K562 (cell line): ENCODE results near the gene PCID2. TPM values are rescaled to one million over a fixed set of nuclear protein-coding genes. Genes with fewer than 3 reads are reported as not detected.

Source experiments
- ATAC-seq: fragments of 200-7000 bp; cut with Tn5 transposase; 3 replicates; pipeline ENCODE4 v1.9.1; 2020; ENCODE audit warnings: moderate library complexity
- BruUV-seq: library from RNA; stranded (reverse); fragments of 400-500 nt; replicated peaks from 2 replicates; lab custom pipeline; 2021; lab: Mats Ljungman, UMichigan
- CTCF ChIA-PET: fragments of 300-600 bp; formaldehyde crosslinking; extraction: SDS; loops from one replicate; lab custom pipeline; 2021; ENCODE audit warnings: low intra/inter-chr PET ratio; lab: Yijun Ruan, JAX
- POLR2A ChIA-PET: fragments of 300-600, 350-650 bp; sonication (Branson Sonifier 250); formaldehyde crosslinking; extraction: SDS; loops from one replicate; lab custom pipeline; 2021; ENCODE audit warnings: antibody characterized with exemption, inconsistent platforms; lab: Yijun Ruan, JAX
- DNase-seq, 4 experiments: peaks; one replicate each; pipeline versions ENCODE4 v3.0.0 to v3.0.0-alpha.2; 2011 to 2018; ENCODE audit warnings: low spot score in 3 of 4, mixed read lengths in 3 of 4; ENCODE audit errors: extremely low read depth in 1 of 4
- FAIRE-seq: peaks from 2 replicates; lab custom pipeline; 2011; peaks lifted over from hg19 to GRCh38; lab: Jason Lieb, UNC
- H2AFZ ChIP-seq: 2 replicates; pipeline ENCODE4 v1.6.0; 2011; ENCODE audit warnings: low read depth, low read length, control low read depth, inconsistent platforms
- H3K27ac ChIP-seq: fragments of 200-600 bp; 3 replicates; pipeline ENCODE4 v1.8.0; 2011; ENCODE audit warnings: low read depth, mild to moderate bottlenecking, control low read depth, inconsistent platforms, low read length, moderate library complexity, mixed read lengths; ENCODE audit errors: extremely low read depth
- H3K27me3 ChIP-seq, 2 experiments: fragments of 300-600 bp in 1 of 2; 2 replicates in 1 of 2; 3 replicates in 1 of 2; pipeline versions ENCODE4 v1.6.0 to v1.8.0; 2011; ENCODE audit warnings: inconsistent platforms in 2 of 2, low read length in 2 of 2, mild to moderate bottlenecking in 1 of 2, mixed read lengths in 1 of 2, moderate library complexity in 1 of 2; ENCODE audit not compliant: control insufficient read depth in 2 of 2, insufficient read depth in 2 of 2
- H3K36me3 ChIP-seq: fragments of 300-600 bp; 3 replicates; pipeline ENCODE4 v1.8.0; 2011; ENCODE audit warnings: mild to moderate bottlenecking, low read length, inconsistent platforms; ENCODE audit not compliant: control insufficient read depth, insufficient read depth
- H3K4me1 ChIP-seq, 2 experiments: fragments of 200-600 bp in 1 of 2; replicated peaks in 1 of 2; 2 replicates in 1 of 2; 3 replicates in 1 of 2; pipeline versions ENCODE4 v1.5.1 to v1.8.0; 2011; ENCODE audit warnings: inconsistent platforms in 2 of 2, low read length in 2 of 2, mild to moderate bottlenecking in 1 of 2, mixed read lengths in 1 of 2, moderate library complexity in 1 of 2; ENCODE audit not compliant: control insufficient read depth in 2 of 2, insufficient read depth in 2 of 2
- H3K4me2 ChIP-seq: 2 replicates; pipeline ENCODE4 v1.6.1; 2011; ENCODE audit warnings: low read length, control low read depth, inconsistent platforms, mixed read lengths; ENCODE audit not compliant: insufficient read depth
- H3K4me3 ChIP-seq: fragments of 200-600 bp; sonication (generic), shearing (Covaris generic); 2 replicates; pipeline ENCODE4 v1.5.1; 2016; ENCODE audit warnings: control low read depth, inconsistent platforms
- H3K79me2 ChIP-seq: fragments of 200-600 bp; 3 replicates; pipeline ENCODE4 v1.8.0; 2011; ENCODE audit warnings: low read length, inconsistent platforms; ENCODE audit not compliant: control insufficient read depth, insufficient read depth
- H3K9ac ChIP-seq, 2 experiments: 2 replicates each; pipeline versions ENCODE4 v1.6.0 to v1.6.1; 2011; ENCODE audit warnings: low read depth in 2 of 2, low read length in 2 of 2, control low read depth in 1 of 2, inconsistent platforms in 1 of 2, mild to moderate bottlenecking in 1 of 2, mixed read lengths in 1 of 2; ENCODE audit not compliant: insufficient read depth in 1 of 2
- H3K9me1 ChIP-seq: one replicate; pipeline ENCODE4 v1.6.0; 2011; ENCODE audit warnings: inconsistent platforms, mild to moderate bottlenecking, low read length, moderate library complexity; ENCODE audit not compliant: control insufficient read depth, insufficient read depth
- H3K9me3 ChIP-seq: replicated peaks from 2 replicates; pipeline ENCODE4 v1.5.1; 2011; ENCODE audit warnings: low read depth, low read length, inconsistent platforms; ENCODE audit not compliant: control insufficient read depth, insufficient read depth
- H4K20me1 ChIP-seq: replicated peaks from 2 replicates; pipeline ENCODE4 v1.6.1; 2011; ENCODE audit warnings: low read length, inconsistent platforms, mixed read lengths; ENCODE audit not compliant: control insufficient read depth, insufficient read depth
- MAZ ChIP-seq, 2 experiments: fragments of 450-650 bp in 1 of 2; sonication (generic) in 1 of 2; formaldehyde crosslinking; IDR thresholded peaks in 1 of 2; conservative IDR thresholded peaks in 1 of 2; 2 replicates each; pipeline versions ENCODE4 v1.4.0 to v1.5.0; 2020; ENCODE audit warnings: mild to moderate bottlenecking in 1 of 2, missing genetic modification reagents in 1 of 2
- WGBS: fragments of 100-300 bp; shearing (Covaris generic); methylation state at CpG from one replicate; pipeline ENCODE4 v1.1.6; 2016; ENCODE audit warnings: low coverage, mixed read lengths; ENCODE audit not compliant: insufficient coverage; ENCODE audit errors: missing lambda C conversion rate; 5-methylcytosine and 5-hydroxymethylcytosine counted together
- in situ Hi-C: fragments of 300-500 bp; cut with MboI; formaldehyde crosslinking; loops from 4 replicates; pipeline ENCODE4 v1.15.0; 2018; ENCODE audit warnings: inconsistent platforms, mixed read lengths
- intact Hi-C: fragments of 100-400 bp; cut with micrococcal nuclease; formaldehyde crosslinking; loops from 2 replicates; pipeline ENCODE4 v1.14.2; 2022
- polyA plus RNA-seq, 8 experiments: library from polyadenylated mRNA; depleted of rRNA in 4 of 8; stranded (reverse) in 5 of 8; unstranded in 3 of 8; fragments of >200 nt; fragmentation: Nextera tagmentation in 2 of 8; fragmentation: Illumina TruSeq in 1 of 8; extraction: Ambion mirVana in 2 of 8; extraction: Trizol in 1 of 8; gene quantifications; 2 replicates each; pipeline versions ENCODE4 v1.2.1 to v1.2.3, GENCODE V29; 2011 to 2014; ENCODE audit warnings: inconsistent platforms in 1 of 8, missing spikeins in 1 of 8
- total RNA-seq, 7 experiments: library from RNA; depleted of rRNA in 6 of 7; stranded (reverse); fragments of >200 nt in 6 of 7; fragmentation: Illumina TruSeq in 2 of 7; extraction: Trizol in 2 of 7; gene quantifications; 2 replicates each; pipeline versions ENCODE4 v1.2.1 to v1.2.3, GENCODE V29; 2011 to 2021; ENCODE audit warnings: low replicate concordance in 1 of 7
- TF ChIP-seq, protein P1 (sequence below), 2 experiments: fragments of 450-650 bp in 1 of 2; sonication (generic) in 1 of 2; formaldehyde crosslinking in 1 of 2; IDR thresholded peaks; 2 replicates each; pipeline versions ENCODE4 v1.7.1 to v1.9.0; 2016 to 2022; ENCODE audit warnings: inconsistent platforms in 1 of 2, mild to moderate bottlenecking in 1 of 2, missing genetic modification reagents in 1 of 2

The PCID2 gene
- total and polyA plus RNA-seq, 9 of the 15 experiments (the other 6 are each of a cell fraction or from before 2014, with no cell fraction given) = 39.6 to 117 (median 59.6) TPM

DNA sequence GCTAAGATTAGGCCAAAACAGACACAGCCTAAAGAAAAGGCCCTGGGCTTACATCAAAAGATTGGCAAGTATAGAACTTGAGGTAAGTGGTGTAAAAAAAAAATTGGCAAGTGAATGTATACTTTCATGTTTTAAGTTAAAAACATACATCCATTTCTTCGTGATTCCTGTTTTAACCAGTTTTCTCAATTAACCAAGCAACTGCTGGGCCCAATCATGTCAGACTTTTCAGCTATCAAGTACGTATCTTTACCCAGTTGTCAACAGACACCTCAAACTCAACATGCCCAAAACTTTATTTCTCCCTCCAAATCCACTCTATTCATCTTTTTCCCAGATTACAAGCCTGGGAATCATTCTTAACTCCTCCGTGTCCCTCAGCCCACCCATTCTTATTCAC, 1.0 kb downstream of the PCID2 start:
- in situ Hi-C loops = no loop called here
- TF ChIP-seq MAZ (CRISPR knock-in tag; conservative IDR thresholded peaks at IDR 0.05 in 1 of 2, IDR thresholded peaks at IDR 0.05 in 1 of 2) = no peak
- TF ChIP-seq, protein P1, sequence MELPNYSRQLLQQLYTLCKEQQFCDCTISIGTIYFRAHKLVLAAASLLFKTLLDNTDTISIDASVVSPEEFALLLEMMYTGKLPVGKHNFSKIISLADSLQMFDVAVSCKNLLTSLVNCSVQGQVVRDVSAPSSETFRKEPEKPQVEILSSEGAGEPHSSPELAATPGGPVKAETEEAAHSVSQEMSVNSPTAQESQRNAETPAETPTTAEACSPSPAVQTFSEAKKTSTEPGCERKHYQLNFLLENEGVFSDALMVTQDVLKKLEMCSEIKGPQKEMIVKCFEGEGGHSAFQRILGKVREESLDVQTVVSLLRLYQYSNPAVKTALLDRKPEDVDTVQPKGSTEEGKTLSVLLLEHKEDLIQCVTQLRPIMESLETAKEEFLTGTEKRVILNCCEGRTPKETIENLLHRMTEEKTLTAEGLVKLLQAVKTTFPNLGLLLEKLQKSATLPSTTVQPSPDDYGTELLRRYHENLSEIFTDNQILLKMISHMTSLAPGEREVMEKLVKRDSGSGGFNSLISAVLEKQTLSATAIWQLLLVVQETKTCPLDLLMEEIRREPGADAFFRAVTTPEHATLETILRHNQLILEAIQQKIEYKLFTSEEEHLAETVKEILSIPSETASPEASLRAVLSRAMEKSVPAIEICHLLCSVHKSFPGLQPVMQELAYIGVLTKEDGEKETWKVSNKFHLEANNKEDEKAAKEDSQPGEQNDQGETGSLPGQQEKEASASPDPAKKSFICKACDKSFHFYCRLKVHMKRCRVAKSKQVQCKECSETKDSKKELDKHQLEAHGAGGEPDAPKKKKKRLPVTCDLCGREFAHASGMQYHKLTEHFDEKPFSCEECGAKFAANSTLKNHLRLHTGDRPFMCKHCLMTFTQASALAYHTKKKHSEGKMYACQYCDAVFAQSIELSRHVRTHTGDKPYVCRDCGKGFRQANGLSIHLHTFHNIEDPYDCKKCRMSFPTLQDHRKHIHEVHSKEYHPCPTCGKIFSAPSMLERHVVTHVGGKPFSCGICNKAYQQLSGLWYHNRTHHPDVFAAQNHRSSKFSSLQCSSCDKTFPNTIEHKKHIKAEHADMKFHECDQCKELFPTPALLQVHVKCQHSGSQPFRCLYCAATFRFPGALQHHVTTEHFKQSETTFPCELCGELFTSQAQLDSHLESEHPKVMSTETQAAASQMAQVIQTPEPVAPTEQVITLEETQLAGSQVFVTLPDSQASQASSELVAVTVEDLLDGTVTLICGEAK (IDR thresholded peaks at IDR 0.05) = peak; percentile 53
- TF ChIP-seq, protein P1 (CRISPR knock-in tag; IDR thresholded peaks at IDR 0.05) = no peak

More for the DNA sequence above, 1.0 kb downstream of the PCID2 start:
- ATAC-seq (no peak), FAIRE-seq (no peak), DNase-seq (no peak)
- Histone ChIP-seq H3K9ac (peak overlapping the region; percentile 98 to 99; a peak in 3 of 4 replicates), H3K36me3 (peaks cover 67% of the 10 kb centered on the region), H3K4me1 (peaks cover 21 to 30% of the 10 kb centered on the region in 2 experiments; a peak in 4 of 5 replicates), H2AFZ (no peak overlapping the region), H3K9me3 (no peaks in the 10 kb centered on the region), H3K4me2 (peak overlapping the region; percentile 98), H3K27ac (peak overlapping the region; percentile 98), H3K27me3 (no peaks in the 10 kb centered on the region), H3K79me2 (peaks cover 97% of the 10 kb centered on the region), H3K4me3 (peak overlapping the region; percentile 95), H3K9me1 (peaks cover 5% of the 10 kb centered on the region), H4K20me1 (peaks cover 12% of the 10 kb centered on the region; the same call in 1 of the 2 replicates)
- intact Hi-C loops = loop anchor here (10.0 kb wide), 1 partner anchor 187 kb away; no protein-coding TSS in a partner anchor
- WGBS = 4% methylated on average over 3 of the region's 3 CpGs
- ChIA-PET POLR2A (interaction anchor here (0.7 to 1.1 kb wide), 2 partner anchors 126 to 175 kb away, joined by 3 read pairs; no protein-coding TSS in a partner anchor), CTCF (no interaction called here)
- no TSS peak for BruUV-seq
